ENCODE measurements around the gene PRDM1. TPM values are rescaled to one million over a fixed set of nuclear protein-coding genes. Genes with fewer than 3 reads are reported as not detected.

The PRDM1 gene
- total and polyA plus RNA-seq, 2 donors (not counting 1 experiment from before 2014, with no cell fraction given), result 6.9 to 9.6 TPM

DNA sequence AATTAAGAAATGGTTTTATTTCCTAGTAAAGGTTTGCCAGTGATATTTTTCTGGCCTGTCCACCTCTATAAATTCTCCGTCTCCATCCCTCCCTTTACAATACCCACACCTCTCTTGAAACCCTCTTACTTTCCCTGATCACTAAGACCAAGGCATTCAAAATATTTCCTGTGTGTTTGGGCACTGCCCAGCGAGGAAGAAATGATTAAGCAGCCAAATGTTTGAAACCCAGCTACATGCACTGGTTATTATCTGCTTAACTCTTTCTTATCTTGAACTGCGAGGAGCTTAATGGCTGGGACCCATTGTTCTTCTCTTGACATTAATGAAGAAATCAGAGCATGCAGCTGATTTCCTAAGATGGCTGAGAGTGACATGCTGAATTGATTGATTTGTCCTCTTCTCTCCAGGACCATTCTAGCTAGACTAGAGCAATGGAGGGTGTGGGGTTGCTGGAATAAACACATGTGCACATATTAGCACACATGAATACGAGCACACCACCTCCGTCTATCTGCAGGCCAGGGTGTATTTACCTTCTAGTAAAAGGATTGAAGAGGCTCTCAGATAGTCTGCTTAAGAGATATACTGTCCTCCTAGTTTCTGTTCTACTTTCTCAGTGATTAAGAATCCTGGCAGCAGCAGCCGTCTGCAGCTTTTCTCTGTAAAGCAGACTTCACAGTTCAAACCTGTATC is 46.1 kb upstream of the PRDM1 start:
- WGBS (ENCODE audit: insufficient coverage), result 90% methylated on average over 2 of the region's 6 CpGs
- ATAC-seq (ENCODE audit: low read depth) (no peak), DNase-seq (no peak)
- H3K27me3 Mint-ChIP-seq, result peaks cover 17% of the 10 kb centered on the region
- no peaks in the 10 kb centered on the region for H4K20me1 ChIP-seq (ENCODE audit: control insufficient read depth, insufficient read depth, low read length, poor library complexity, severe bottlenecking)
- H3K27ac ChIP-seq (ENCODE audit: low read length in 2 of 2), result no peak overlapping the region
- no peaks in the 10 kb centered on the region for H3K4me1 Mint-ChIP-seq
- H3K9me3 ChIP-seq (ENCODE audit: control extremely low read depth in 1 of 3, control insufficient read depth in 2 of 3, insufficient read depth in 1 of 3, low read length in 2 of 3), result peaks cover 3 to 14% (median 13%) of the 10 kb centered on the region in 3 donors
- no peak overlapping the region for H3K4me2 ChIP-seq (replicated peaks; ENCODE audit: low read depth, low read length, poor library complexity, severe bottlenecking)
- no peak overlapping the region for H3K9ac ChIP-seq (ENCODE audit: low read length)
- H3K4me1 ChIP-seq (ENCODE audit: control insufficient read depth in 2 of 2, insufficient read depth in 2 of 2, low read length in 2 of 2), result no peaks in the 10 kb centered on the region
- ChIA-PET POLR2A (no interaction called here), CTCF (interaction anchor here (0.6 to 1.2 kb wide), 3 partner anchors 8 to 309 kb away, joined by 3 read pairs; no protein-coding TSS in a partner anchor)
- peaks cover 10% of the 10 kb centered on the region for H3K9me3 Mint-ChIP-seq (ENCODE audit: insufficient read depth)
- intact Hi-C loops (cut with micrococcal nuclease), result no loop called here
- no peaks in the 10 kb centered on the region for H3K79me2 ChIP-seq (ENCODE audit: control insufficient read depth, insufficient read depth, low read length)
- no peak overlapping the region for H3K4me3 ChIP-seq (ENCODE audit: control extremely low read depth in 1 of 5, extremely low read depth in 1 of 5, insufficient read depth in 1 of 5, low read depth in 2 of 5, low read length in 4 of 5)
- no peaks in the 10 kb centered on the region for H3K36me3 ChIP-seq (replicated peaks in 1 of 2; ENCODE audit: control extremely low read depth in 1 of 2, control insufficient read depth in 1 of 2, extremely low read depth in 1 of 2, insufficient read depth in 2 of 2, low read length in 1 of 2)
- no peak overlapping the region for H2AFZ ChIP-seq (ENCODE audit: insufficient read depth, low read depth, low read length, poor library complexity, severe bottlenecking)
- peaks cover 0 to 1% (median 0%) of the 10 kb centered on the region in 4 experiments for H3K27me3 ChIP-seq (replicated peaks in 1 of 4; ENCODE audit: control extremely low read depth in 1 of 4, control insufficient read depth in 3 of 4, insufficient read depth in 4 of 4, low read length in 3 of 4)
- no peak for TF ChIP-seq EZH2 (IDR thresholded peaks at IDR 0.05; ENCODE audit: borderline replicate concordance, insufficient read depth, low read depth, low read length, poor library complexity, severe bottlenecking)
- TF ChIP-seq, protein P1, sequence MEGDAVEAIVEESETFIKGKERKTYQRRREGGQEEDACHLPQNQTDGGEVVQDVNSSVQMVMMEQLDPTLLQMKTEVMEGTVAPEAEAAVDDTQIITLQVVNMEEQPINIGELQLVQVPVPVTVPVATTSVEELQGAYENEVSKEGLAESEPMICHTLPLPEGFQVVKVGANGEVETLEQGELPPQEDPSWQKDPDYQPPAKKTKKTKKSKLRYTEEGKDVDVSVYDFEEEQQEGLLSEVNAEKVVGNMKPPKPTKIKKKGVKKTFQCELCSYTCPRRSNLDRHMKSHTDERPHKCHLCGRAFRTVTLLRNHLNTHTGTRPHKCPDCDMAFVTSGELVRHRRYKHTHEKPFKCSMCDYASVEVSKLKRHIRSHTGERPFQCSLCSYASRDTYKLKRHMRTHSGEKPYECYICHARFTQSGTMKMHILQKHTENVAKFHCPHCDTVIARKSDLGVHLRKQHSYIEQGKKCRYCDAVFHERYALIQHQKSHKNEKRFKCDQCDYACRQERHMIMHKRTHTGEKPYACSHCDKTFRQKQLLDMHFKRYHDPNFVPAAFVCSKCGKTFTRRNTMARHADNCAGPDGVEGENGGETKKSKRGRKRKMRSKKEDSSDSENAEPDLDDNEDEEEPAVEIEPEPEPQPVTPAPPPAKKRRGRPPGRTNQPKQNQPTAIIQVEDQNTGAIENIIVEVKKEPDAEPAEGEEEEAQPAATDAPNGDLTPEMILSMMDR (IDR thresholded peaks at IDR 0.05), result no peak
- no peak overlapping the region for H3K27ac Mint-ChIP-seq
- no peak overlapping the region for H3K4me3 Mint-ChIP-seq

DNA sequence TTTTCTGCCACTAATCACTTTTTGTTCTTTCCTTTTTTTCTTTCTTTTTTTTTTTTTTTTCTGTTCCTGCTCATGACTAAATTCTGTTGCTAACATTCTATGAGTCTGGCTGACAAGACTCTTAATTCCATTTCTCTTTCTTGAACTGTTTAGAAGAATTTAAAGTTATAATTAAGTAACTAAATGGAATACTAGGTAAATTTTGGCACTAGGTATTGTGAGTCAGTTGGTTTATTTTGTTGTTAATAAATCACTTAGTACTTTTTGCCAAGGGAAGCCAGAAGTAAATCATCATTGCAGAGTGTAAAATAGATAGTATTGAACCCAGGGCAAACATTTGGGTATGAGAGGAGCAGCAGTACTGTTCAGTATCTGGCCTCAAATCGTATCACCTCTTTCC is 42.0 kb upstream of the PRDM1 start:
- no peaks in the 10 kb centered on the region for H3K9me3 ChIP-seq (ENCODE audit: control extremely low read depth in 1 of 3, control insufficient read depth in 2 of 3, insufficient read depth in 1 of 3, low read length in 2 of 3)
- Mint-ChIP-seq H3K4me3 (no peak overlapping the region), H3K27me3 (peaks cover 9% of the 10 kb centered on the region), H3K4me1 (no peaks in the 10 kb centered on the region), H3K27ac (no peak overlapping the region), H3K9me3 (ENCODE audit: insufficient read depth) (no peaks in the 10 kb centered on the region)
- no peaks in the 10 kb centered on the region for H3K36me3 ChIP-seq (replicated peaks in 1 of 2; ENCODE audit: control extremely low read depth in 1 of 2, control insufficient read depth in 1 of 2, extremely low read depth in 1 of 2, insufficient read depth in 2 of 2, low read length in 1 of 2)
- H3K27me3 ChIP-seq (replicated peaks in 1 of 4; ENCODE audit: control extremely low read depth in 1 of 4, control insufficient read depth in 3 of 4, insufficient read depth in 4 of 4, low read length in 3 of 4), result peaks cover 0 to 3% (median 0%) of the 10 kb centered on the region in 4 experiments
- H4K20me1 ChIP-seq (ENCODE audit: control insufficient read depth, insufficient read depth, low read length, poor library complexity, severe bottlenecking), result no peaks in the 10 kb centered on the region
- H3K4me3 ChIP-seq (ENCODE audit: control extremely low read depth in 1 of 5, extremely low read depth in 1 of 5, insufficient read depth in 1 of 5, low read depth in 2 of 5, low read length in 4 of 5), result no peak overlapping the region
- ATAC-seq (ENCODE audit: low read depth) (no peak), DNase-seq (no peak)
- no peak overlapping the region for H3K9ac ChIP-seq (ENCODE audit: low read length)
- WGBS (ENCODE audit: insufficient coverage), result no CpG with 5 or more reads among the region's 1 CpG
- H3K27ac ChIP-seq (ENCODE audit: low read length in 2 of 2), result no peak overlapping the region
- intact Hi-C loops (cut with micrococcal nuclease), result no loop called here
- no peaks in the 10 kb centered on the region for H3K79me2 ChIP-seq (ENCODE audit: control insufficient read depth, insufficient read depth, low read length)
- ChIA-PET POLR2A (no interaction called here), CTCF (no interaction called here)
- H2AFZ ChIP-seq (ENCODE audit: insufficient read depth, low read depth, low read length, poor library complexity, severe bottlenecking), result no peak overlapping the region
- no peak overlapping the region for H3K4me2 ChIP-seq (replicated peaks; ENCODE audit: low read depth, low read length, poor library complexity, severe bottlenecking)
- TF ChIP-seq, protein P1 (IDR thresholded peaks at IDR 0.05), result no peak
- no peak for TF ChIP-seq EZH2 (IDR thresholded peaks at IDR 0.05; ENCODE audit: borderline replicate concordance, insufficient read depth, low read depth, low read length, poor library complexity, severe bottlenecking)
- H3K4me1 ChIP-seq (ENCODE audit: control insufficient read depth in 2 of 2, insufficient read depth in 2 of 2, low read length in 2 of 2), result no peaks in the 10 kb centered on the region
